Activated CD4-positive, alpha-beta T cell treated with anti-CD3 and anti-CD28 coated beads, Interleukin-2, amount 50 U/mL, for 4 hours (primary cell): ENCODE data around the gene C1QTNF12.

Experiments
- DNase-seq, 2 experiments: peaks; one replicate each; pipeline ENCODE4 v3.0.0-alpha.2; 2020

C1QTNF12 gene

DNA sequence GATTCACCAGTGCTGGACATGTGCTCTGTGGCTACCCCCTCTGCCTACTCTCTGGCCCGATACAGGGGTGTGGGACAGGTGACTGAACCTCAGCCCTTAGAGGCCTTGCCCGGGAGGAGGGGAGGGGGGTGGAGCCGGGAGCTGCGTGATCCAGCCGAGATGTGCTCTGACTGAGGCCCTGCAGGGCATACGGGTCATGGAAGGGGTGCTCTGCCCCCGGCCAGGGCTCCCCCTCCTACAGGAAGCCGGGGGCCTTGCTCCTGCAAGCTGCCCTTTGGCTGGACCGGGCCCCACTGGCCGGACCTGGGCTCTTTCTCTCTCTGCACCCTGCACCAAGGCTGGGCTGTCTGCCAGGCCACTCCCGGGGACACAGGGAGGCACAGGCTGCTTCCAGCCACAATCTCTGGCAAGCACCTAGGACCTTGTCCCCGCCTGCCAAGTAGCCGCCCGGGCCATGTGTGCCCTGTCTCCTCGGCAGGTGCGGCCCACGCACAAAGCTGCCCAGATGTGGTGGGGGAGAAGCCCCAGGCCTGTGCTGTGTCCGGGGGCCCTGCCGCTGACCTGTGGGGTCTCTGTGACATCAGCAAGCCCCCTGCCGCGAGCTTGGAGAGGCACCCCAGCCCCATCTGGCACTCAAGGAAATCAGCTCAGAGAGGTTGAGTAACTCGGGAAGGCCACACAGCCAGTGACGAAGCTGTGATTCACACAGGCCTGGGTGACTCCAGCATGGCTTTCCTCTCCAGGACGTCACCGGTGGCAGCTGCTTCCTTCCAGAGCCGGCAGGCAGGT, 35.2 kb upstream of the C1QTNF12 start:
- no peak for DNase-seq

DNA sequence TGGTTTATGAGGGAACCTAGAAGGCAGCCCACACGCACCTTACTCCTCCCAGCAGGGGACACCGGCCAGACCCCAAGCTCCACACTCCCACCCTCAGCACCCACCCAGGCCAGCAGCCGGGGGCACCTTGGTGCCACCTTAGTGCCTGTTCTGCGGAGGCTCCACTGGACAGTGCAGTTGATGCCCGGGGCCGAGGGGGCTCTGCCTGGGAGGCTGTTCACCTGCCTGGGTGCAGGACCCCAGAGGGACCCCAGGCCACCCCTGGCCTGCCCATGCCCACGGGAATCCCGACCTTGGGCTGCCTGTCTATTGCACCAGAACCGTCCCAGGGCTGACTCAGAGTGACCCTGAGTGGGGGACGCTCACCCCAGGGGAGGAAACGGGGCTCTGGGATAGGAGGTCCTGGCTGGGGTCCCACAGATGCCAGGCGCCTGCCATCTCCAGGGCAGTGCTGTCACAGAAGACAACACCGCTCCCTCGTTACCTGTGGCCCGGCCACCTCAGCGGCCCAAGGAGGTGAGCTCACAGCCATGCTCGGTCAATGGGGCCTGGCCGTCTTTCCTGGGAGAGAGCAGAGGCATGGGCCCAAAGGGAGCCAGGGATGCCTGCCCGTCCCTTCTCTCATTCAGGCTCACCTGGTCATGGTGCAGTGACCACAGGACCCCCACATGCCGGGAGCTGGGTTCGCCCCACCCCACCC, 34.4 kb upstream of the C1QTNF12 start:
- no peak for DNase-seq

DNA sequence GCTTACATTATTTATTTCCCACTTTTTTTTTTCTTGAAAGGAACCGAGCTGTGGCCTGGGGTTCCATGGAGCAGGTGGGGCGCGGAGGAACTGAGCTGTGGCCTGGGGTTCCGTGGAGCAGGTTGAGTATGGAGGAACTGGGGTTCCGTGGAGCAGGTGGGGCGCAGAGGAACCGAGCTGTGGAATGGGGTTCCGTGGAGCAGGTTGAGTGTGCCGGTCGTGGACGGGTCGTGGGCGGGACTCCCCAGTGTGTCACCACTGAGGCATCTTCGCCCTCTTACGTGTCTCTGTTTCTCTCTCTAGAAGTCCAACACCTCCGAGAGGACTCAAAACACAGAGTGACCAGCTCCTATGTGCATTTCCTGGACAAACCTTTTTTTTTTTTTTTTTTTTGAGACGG, 32.5 kb upstream of the C1QTNF12 start:
- DNase-seq = no peak

DNA sequence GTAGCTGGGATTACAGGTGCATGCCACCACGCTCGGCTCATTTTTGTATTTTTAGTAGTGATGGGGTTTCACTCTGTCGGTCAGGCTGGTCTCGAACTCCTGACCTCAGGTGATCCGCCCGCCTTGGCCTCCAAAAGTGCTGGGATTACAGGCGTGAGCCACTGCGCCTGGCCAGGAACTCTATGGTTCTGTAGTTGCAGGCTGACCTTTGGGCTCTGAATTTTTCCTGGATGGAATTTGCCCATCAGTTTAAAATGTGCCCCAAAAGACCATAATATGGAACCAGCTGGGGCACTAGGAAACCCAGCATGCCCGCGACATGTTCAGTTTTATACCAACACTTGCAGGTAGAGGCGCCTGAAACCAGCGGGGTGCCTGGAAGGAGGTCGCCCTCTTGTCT, 32.1 kb upstream of the C1QTNF12 start:
- DNase-seq = no peak

DNA sequence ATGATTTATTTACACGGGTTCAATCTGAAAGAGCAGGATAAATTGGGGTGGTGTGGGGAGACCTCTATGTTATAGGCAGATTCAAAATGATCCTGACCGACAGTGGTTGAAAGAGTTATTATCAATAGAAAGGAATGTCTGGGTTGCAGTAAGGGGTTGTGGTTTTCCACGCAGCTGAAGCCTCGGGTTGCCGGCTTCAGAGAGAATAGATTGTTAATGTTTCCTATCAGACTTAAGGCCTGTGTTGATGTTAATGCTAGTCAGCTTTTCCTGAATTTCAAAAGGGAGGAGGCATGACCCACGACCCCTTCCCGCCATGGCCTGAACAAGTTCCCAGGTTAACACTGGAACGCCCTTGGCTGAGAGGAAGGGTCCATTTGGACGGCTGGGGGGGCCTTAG, 29.3 kb upstream of the C1QTNF12 start:
- no peak for DNase-seq

DNA sequence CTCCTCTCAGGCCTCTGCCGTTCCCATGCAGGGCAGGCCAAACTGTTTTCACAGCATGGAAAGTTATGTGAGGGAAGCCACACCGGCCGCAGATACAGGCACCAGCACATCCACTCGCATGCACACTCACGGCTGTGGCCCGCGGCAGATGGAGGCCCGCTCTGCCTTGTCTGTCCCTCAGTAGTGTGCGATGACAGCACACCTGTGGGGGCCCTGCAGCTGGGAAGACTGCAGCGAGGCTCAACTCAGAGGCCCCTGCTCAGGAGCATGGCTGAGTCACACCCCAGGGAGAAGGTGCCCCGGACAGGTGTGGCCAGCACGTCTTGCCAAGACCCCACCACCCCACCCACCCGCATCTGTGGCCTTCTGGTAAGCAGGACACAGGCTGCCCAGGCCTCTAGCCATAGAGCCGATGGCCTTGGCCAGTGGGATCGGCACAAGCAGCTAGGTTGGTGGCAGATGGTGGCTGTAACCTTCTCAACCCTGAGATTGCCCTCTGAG, 28.5 kb upstream of the C1QTNF12 start:
- DNase-seq = no peak

DNA sequence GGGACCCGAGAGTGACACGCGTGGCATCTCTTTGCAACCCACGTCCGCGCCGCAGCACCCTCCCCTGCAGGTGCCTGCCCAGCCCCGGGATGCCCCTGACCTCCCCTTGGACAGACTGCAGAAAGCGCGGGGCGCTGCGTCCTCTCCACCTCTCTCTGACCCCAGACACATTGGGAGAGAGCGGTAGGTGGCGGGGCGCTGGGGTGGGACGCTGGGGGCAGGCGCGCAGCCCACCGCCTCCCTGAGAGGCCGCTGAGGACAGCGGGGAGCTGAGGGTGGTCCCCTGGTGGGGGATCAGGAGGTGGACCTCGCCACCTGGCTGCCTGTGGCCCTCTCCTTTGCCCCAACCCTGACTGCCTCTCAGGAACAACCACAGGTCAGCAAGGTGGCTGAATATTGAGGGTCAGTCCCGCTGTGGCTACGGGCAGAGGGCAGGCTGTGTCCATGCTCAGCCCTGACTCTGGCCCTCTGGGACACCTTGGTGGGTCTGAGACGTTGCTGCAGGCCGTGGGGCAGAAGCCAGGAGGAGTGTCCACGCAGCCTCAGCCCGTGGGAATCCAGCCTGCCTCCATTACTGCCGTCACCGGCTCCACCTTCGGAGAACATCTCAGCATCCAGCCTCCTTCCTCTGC, 27.9 kb upstream of the C1QTNF12 start:
- no peak for DNase-seq

DNA sequence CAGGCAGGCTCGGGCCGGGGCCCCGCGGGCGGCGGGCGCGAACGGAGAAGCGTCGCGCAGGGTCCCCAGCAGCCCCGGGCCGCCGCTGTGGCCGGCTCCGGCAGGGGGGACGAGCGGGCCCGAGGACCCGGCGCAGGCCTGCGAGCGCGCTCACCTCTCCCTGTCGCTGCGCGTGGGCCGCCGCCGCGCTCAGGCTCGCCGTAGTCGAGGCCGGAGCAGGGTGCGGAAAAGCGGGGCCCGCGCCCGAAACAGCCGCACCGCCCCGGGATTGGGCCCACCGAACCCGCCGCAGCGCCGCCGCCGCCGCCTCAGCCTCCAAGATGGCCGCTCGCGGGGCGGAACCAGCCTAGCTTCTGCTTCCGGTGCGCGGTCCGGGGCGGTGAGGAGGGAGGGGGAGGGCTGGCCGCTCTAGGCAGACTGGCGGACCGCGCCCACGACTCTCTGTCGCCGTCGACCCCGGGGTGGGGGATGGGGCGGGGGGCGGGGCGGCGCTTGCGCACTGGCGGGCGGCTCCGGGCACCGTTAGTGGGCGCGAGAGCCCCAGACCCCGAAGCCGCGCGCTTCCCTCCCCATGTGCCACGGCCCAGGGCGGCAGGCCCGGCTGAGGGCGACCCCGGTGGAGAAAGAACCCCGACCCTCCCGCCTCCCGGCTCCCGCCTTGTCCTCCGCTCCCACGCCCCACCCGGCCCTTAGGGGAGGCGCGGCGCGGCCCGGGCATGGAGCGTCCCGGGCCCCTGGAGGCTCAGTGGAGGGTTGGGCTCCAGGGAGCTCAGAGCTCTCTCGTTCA, 27.2 kb upstream of the C1QTNF12 start, which contains the start of gene UBE2J2:
Gene UBE2J2 (minus strand): TSS at position 343 of the 787 bp plus-strand sequence. CDS start 5,862 bp downstream, outside the sequence.
- DNase-seq = peak; percentile 91 to 92

DNA sequence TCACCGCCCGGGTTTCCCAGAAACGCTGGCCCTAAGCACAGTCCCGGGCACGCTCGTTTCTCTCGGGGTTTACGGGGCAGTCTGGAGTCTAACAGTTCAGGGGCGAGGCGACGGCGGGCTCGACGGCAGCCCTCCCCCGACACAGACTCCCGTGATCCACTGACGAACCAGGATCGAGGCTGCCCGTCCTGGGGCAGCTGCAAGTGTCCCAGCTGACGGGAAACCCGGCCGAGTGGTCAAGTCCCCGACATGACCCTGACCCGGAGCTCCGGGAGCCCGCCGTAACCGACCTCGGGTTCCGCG, 26.6 kb upstream of the C1QTNF12 start:
- DNase-seq = no peak

DNA sequence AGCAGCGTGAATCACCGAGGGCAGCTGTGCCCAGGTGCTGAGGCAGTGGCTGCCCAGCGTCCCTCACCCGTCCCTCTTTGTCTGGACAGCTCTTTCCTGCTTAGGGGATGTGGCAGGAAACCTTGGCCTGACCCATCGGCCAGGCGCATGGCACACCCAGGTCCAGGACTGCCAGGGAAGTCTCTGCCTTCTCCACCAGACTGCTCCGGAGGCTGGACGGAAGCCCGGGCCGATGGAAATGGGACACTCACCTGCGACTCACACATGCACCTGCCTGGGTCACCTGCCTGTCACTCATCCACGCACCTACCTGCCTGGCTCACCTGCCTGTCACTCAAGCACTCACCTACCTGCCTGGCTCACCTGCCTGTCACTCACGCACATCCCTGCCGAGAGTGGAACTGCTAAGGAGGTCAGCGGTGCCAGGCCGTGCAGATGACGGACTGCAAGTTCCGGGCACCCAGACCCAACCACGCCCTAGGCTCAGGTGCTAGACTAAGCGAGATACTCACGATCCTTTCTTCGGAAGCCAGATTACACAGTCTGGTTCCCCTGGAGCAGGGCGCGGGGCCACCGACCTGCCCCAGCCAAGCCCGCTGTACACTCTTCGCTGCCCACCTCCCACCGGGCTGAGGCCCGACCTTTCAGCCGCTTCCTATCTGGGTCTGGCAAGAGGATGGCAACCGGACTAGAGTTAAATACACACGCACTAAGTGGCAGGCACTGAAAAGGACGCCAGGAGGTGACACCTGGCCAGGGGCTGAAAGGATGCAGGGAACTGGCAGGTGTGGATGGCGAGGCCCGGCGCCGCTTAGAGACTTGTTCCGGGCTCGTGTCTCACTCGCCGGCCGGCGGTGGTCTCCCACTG, 26.1 kb upstream of the C1QTNF12 start:
- DNase-seq = no peak

DNA sequence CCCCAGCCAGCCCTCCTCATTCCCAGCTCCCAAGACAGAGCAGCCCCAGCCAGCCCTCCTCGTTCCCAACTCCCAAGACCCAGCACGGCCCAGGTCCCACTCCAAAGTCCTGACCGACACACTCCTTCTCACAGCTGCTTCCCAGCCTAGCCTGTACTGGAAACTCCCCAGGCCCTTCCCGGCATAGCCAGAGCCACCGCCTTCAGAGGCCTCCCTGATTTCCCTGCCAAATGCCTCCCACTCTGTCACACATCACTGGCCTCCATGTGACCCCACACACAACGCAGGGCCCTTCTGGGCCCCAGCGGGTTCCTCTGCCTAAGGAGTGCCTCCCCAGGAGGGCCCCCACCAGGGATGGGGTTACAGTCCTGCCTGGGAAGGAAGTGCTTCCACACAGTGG, 24.3 kb upstream of the C1QTNF12 start:
- DNase-seq = no peak

DNA sequence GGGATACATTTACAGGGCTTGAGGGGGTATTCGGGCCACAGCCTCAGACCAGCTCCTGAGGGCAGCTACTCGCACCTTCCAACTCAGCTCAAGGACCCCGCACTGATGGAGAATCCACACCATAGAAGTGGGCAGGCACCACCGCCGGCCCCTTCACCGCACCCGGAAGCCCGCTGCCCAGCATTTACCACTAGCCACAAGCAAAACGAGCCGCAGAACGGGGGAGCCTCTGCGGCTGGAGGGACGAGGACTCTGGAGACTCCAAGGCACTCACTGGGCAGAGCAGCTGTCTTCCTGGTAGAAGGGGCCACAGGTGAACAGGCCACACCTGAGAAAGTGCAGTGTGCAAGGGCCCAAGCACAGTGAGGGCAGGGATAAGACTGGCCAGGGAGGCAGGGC, 21.8 kb upstream of the C1QTNF12 start:
- no peak for DNase-seq

DNA sequence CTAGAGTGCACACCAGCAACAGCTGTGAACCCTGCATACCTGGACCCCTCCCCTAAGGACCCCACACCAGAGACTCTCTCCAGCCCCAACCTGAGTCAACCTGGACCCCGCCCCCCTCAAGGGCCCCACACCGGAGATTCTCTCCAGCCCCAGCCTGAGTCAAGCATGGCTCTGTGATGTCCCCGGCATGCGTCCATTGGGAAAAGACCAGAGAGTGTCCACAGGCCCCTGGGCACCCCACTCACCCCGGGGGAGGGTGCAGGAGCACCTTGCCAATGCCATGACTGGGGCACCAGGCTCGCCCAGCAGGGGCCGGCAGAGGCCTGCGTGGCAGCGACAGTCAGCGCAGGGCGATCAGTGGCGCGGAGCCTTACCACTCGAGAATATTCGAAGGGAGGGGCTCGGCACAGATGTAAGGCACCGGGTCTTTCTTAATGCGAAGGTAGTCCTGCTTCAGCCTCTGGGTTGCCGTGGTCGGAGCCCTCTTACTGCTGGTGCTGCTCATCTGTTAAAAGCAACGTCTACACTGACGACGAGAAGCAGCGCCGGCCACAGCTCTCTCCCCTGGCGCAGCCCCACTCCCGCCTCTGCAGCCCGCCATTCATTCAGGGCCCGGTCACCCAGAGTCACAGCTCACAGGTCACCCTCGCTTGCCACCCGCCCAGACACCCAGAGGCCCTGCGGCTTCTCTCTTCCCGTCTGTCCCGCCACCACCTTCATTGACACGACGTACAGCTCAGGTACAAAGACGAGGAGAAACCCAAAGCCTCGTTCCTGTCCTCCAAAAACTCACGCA, 21.2 kb upstream of the C1QTNF12 start:
- no peak for DNase-seq

DNA sequence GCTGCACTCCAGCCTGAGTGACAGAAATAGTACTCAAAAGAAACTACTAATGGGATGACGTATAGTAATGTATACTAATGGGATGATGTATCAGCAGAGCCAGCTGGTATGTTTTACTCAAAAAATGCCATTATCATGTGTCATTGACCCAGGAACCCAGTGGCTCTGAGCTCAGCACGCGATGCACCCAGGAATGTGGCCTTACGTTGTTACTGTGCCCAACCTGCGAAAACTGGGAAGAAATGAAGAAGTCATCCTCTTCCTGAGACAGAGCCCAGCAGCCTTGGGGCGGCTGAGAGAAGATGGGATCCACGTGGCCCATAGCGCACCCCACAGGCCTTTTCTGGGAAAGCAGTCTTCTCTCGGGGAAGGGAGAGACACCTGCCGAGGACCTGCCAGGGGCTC, 18.3 kb upstream of the C1QTNF12 start:
- DNase-seq = no peak

DNA sequence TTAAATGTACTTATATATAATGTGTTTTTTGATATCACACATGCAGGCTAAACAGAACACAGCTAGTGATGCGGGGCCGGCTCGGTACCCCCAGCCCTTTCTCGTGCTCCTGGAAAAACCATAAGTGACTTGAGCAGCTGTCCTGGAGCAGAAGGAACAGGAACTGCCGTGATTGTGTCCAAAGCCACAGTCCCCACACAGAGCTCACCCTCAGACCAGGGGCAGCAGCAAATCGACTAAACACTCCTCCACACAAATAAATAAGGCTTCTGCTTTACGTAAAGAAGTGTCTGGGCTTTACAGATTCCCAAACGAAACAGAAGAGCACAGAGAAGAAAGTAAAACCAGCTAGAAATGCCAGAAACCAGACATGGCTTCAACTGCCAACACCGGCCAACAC, 17.5 kb upstream of the C1QTNF12 start:
- no peak for DNase-seq

DNA sequence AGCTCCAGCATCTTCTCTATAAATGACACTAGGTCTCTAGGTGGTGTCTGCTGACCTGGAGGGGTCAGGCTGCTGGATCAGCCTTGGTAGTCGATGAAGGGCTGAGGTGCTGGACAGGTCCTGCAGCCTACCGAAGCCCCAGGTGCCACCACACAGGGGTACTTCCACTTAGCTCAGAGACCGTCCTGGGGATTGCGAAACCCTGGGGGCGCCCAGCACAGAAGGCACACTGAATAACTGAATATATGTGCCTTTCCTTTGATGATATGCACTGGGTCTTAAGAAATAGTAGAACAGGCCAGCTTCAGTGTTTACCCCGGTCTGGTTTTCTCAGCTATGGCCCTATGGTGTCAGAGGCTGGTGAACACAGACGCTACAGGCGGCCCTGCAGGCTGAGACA, 16.2 kb upstream of the C1QTNF12 start:
- no peak for DNase-seq

DNA sequence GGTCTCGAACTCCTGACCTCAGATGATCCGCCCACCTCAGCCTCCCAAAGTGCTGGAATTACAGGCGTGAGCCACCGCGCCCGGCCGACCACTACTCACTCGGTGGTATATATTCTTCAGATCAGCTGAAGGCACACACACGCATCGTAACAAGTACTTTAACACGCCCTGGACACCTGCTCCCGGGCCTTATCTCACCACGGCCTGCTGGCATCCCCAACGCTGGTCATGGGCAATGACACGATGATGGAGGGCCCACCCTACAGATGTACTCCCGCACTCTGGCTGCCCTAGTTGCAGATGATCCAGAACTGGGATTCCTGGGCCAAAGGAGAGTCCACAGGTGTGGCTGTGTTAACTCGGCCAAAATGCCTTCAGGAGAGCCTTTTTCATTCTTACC, 15.5 kb upstream of the C1QTNF12 start:
- DNase-seq = no peak

DNA sequence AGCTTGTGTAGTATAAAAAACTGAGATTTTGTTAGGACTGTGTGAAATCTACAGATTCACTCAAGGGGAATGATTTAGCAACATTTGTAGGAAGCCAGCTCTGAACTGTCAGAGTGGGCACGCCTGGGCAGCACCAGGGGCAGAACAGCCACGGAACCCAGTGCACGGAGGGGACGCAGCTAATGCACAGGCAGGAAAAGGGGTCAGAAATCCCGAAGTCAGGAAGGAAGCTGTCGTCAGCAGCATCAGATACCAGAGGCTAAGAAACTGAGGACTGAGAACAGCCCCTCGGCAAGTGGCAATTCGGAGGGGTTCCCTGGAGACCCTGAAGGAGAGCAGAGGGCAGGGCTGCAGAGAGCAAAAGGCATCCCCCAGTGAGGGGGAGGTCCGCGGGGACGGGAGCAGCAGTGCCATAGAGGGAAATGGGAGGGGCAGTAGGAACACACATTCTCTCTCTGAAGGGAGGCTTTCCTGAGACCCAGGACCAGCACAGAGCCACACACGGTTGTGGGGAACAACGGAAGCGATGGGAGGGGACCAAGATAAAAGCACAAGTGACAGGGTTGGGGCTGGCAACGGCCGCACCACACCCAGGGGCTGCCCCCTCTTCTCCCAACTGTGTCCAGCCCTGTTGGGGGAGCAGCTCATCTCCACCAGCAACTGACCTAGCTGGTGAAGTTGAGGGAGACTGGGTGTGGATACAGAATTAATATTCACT, 14.5 kb upstream of the C1QTNF12 start:
- DNase-seq = no peak

DNA sequence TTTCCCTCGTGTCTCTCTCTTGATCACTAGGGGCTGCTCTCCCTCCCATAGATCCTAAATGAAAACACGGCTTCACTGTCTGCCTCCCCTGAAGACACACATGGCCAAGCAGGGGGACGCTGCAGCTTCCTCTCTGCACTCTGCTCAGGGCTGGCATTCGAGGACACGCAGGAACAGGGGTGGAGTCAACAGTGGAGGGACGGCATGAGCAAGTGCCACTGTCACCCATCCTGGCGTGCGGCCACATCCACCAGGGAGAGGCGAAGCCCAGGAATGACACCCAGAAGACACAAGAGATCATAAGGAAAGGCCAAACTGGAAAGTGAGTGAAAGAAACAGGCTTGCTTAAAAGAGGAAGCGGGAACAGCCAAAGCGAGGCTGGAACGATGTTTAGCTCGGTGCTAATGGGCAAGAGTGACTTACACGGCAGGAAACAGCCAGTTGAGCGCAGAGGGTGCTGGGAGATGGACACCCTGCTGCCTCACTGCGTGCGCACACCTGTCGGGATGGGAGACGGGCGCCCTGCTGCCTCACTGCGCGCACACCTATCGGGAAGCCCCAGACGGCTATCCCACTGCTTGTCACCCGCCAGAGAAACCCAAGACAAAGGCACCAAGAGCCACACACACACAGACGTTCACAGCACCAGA, 13.6 kb upstream of the C1QTNF12 start:
- DNase-seq = no peak

DNA sequence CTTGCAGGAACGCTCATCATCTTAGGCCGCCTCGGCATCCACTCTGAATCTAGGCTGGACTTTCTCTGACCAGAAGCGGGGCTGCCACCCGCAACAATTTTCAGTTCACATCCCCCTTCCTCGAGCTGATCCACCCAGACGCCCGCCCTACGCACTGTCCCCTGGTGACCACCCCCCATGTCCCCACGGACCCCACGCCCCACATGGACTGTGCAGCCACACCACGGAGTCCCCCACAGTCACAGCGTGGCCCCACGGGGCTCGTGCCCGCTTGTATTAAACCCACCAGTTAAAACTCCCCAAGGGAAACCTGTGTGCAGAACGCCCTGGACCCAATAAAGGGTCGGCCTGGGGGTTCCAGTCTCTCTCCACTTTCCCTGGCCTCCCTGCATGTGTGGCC, 13.0 kb upstream of the C1QTNF12 start:
- no peak for DNase-seq
